HG02642 (cell line): ENCODE measurements around the gene HOXD10.

ENCODE experiments used
- ATAC-seq: cut with Tn5 transposase; IDR thresholded peaks from one replicate; pipeline ENCODE4 v1.9.1; 2021; ENCODE audit warnings: mild to moderate bottlenecking; ENCODE audit not compliant: unreplicated experiment, poor library complexity

The HOXD10 gene

GRCh38 chr2:176082525-176082823, 34.1 kb upstream of the HOXD10 start:
- ATAC-seq: no peak

- ATAC-seq: no peak
Observed at GRCh38 chr2:176082824-176083751, 33.5 kb upstream of the HOXD10 start.

DNA sequence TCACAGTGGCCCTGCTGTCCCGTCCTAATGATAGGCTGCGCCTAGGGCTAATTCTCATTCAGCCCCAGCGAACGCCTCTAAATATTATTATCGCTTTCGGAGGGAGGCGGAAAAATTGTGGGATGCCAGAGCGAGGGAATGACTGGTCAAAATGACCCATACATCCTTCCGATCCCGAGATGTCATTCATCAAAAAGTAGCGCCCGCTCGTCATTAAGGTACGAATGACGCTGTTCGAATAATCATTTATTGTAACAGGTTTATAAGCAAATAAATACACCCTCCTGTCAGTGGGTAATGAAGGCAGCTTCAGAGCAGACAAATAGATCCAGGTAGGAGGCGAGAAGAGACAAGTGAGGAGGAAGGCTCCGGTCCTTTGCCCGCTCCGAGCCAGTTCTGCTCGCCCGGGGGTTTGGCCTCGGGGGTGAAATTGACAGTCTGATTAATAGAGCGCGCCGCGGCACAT, 32.7 kb upstream of the HOXD10 start, which contains the start of gene EVX2:
TSS of gene EVX2 (minus strand) at position 167 of the 466 bp plus-strand sequence. CDS start 186 bp downstream, outside the sequence.
- no peak for ATAC-seq

DNA sequence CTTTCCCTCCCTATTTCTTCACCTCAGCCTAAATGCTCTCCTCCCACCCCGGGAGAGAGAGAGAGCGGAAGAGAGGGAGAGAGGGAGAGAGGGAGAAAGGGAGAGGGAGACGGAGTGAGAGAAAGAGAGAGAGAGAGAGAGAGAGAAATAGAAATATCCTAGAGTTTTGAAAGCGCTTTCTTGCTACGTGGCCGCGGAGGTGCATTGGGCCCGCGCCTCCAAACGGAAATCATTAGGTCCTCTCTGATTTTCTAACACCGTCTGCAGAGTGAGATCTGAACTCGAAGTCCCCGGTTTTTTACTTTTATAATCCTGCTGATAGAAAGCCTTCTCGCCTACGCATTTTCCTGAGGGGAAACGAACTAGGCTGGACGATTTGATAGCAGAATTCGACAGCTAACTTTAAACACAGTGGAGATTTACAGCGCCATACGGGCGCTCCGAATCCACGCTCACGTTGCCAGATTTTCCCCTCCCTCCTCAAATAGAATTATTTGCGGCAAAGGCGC, 31.9 kb upstream of the HOXD10 start:
- ATAC-seq: no peak

GRCh38 chr2:176085120-176085788, 31.3 kb upstream of the HOXD10 start:
- no peak for ATAC-seq

GRCh38 chr2:176085861-176086771, 30.5 kb upstream of the HOXD10 start:
- ATAC-seq: no peak

- no peak for ATAC-seq
Observed at GRCh38 chr2:176087330-176088047, 29.1 kb upstream of the HOXD10 start.

DNA sequence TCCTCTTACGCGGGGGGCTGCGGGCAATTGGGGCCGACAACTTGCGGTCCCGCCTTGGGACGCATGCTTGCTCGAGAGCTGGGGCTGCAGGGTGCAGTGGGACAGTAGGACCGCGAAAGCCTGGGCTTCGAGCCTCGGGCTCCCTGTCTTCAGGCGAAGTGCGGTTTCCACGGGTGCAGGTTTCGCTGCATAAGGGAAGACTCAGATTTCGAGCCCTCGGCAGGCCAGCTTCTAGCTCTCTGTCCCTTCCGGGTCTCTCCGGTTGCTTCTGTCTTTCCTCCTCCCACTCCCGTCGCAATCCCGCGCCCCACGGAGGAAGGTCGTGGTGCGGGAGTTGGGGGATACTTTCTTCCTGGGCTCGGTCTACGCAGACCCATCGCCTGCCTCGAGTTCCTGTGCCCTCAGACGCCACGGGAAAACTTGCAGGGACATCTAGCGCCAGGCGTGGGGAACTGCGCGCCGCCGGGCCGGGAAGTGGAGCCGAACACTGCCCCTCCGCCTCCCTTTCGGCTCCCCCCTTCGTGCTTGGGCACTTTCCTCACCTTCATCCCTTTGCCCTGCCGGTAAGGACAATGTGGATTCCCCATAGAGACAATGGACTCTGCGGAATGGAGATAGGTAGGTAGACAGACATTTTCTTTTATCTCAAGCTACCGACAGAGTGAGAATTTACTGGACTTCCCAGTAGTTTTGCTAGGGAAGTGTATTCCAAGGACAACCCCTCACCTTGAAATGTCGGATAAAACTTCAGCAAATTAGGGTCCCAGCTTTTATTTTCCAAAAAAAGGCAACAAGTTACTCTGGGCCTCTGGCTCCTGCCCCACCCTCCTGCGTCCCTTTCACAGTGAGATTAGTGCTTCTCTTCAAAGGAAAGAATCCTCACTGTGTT, 28.3 kb upstream of the HOXD10 start:
- no peak for ATAC-seq

- ATAC-seq: no peak
Observed at GRCh38 chr2:176088937-176089842, 27.4 kb upstream of the HOXD10 start.

DNA sequence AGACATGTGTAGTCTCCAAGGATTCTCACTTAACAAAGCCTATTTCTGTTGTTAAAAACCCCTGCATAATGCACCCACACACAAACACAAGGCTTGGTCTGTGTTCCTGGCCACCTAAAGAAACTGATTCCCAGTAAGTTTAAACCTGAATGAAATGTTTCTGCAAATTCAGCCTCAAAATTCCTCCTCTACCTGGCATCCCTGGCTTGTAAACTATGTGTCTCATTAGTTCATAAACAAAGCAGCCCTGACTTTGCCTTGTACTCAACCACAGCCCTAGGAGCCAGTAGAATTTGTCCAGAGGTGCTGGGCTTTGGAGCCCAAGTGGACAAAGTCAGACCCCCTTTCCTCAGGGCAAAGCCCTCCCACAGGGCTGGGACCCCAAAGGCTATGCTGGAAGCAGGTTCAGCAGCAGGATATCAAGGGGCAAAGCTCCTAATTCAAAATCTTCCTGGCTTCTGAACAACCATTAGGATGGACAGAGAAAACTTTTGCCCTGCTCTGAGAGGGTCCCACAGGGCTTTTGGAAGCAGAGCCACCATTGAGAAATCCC, 26.7 kb upstream of the HOXD10 start:
- no peak for ATAC-seq

GRCh38 chr2:176090862-176091261, 25.7 kb upstream of the HOXD10 start:
- no peak for ATAC-seq

DNA sequence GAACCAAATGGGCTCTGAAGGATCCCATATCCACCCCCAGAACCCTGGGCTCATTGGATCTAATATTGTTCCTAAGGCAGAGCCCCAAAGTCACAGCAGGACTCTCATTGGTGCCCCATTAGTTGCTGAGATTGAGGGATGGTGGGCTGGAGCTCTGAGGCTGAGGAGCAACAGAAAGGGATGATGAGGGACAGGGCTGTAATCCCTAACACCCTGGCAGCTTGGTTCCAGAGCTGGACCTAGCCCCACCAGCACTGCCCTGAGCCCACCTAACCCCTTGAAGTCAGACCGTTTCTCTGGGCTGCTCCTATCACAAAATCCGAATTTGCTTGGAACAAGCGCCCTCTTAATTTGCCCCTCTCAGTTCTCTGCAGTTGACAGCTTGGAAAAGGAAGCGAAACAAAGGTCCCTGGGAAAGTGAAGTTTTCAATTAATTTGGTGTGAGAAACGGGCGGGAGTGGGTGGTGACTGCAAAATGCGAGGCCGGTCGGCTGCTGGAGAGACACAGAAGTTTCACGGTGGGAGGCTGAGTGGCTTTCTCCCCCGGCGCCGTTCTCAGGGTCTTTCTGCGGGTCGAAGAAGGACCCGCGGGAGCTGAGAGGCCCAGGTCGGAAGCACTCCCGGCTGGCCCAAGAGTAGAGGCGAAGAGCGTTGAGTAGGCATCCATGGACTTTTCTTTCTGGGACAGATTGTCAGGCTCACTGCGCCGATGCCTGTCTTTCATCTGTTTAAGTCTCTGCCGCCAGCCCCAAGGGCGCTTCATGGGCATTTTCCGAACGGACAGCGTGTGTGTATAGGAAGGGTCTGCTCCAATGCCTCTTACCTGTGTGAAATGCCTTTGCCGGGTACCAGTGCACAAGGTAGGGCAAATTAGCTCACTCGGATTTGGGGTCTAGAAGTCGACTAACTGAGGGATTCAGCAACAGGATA, 25.0 kb upstream of the HOXD10 start:
- no peak for ATAC-seq

DNA sequence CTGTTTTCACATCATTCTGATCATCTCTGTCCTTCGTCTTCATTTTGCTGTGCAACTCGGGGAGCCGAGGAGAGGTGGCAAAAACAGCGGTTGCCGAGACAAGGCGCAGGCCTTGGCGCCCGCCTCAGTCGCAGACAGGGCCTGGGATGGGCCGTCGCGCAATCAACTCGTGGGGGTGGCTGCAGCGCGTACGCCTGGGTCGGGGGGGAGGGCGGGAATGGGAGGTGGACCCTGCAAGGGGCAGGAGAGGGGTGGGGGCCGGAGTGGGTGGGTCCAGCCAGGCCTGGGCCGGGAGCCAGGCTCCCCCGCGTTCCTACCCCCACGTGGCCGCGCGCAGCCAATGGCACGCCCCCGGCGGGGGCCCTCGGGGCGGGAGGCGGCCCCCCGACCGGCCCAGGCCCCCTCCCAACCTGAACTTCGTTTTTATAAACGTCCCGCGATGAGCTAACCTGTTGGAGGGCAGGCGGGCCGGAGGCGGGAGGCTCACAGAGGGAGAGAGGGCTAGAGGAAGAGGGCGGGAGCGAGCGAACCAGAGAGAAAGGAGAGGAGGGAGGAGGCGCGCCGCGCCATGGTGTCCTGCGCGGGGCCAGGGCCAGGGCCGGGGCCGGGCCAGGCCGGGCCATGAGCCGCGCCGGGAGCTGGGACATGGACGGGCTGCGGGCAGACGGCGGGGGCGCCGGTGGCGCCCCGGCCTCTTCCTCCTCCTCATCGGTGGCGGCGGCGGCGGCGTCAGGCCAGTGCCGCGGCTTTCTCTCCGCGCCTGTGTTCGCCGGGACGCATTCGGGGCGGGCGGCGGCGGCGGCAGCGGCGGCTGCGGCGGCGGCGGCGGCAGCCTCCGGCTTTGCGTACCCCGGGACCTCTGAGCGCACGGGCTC, 24.1 kb upstream of the HOXD10 start, which contains the start of gene HOXD13:
TSS of gene HOXD13 (plus strand) at position 452 of the 875 bp plus-strand sequence. CDS start at position 622, 170 bp downstream.
- no peak for ATAC-seq

DNA sequence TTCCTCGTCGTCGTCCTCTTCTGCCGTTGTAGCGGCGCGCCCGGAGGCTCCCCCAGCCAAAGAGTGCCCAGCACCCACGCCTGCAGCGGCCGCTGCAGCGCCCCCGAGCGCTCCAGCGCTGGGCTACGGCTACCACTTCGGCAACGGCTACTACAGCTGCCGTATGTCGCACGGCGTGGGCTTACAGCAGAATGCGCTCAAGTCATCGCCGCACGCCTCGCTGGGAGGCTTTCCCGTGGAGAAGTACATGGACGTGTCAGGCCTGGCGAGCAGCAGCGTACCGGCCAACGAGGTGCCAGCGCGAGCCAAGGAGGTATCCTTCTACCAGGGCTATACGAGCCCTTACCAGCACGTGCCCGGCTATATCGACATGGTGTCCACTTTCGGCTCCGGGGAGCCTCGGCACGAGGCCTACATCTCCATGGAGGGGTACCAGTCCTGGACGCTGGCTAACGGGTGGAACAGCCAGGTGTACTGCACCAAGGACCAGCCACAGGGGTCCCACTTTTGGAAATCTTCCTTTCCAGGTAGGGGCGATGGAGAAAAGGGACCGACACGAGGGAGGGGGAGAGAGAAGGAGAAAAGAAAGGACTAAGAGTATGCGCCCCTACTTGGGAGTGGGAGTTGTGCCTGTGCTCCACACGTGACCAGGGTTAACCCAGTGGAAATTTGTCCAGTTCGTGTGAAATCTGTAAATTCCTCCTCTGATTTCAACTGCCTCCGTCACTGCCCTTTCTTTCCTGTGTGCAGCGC, 23.3 kb upstream of the HOXD10 start:
- ATAC-seq: no peak

GRCh38 chr2:176093898-176094249, 22.7 kb upstream of the HOXD10 start:
- no peak for ATAC-seq
